GM19328 (cell line): ENCODE measurements around the gene TRIM31.

Source experiments
- ATAC-seq: cut with Tn5 transposase; IDR thresholded peaks from one replicate; pipeline ENCODE4 v1.9.1; 2021; ENCODE audit warnings: mild to moderate bottlenecking, moderate library complexity; ENCODE audit not compliant: unreplicated experiment

Gene TRIM31

DNA sequence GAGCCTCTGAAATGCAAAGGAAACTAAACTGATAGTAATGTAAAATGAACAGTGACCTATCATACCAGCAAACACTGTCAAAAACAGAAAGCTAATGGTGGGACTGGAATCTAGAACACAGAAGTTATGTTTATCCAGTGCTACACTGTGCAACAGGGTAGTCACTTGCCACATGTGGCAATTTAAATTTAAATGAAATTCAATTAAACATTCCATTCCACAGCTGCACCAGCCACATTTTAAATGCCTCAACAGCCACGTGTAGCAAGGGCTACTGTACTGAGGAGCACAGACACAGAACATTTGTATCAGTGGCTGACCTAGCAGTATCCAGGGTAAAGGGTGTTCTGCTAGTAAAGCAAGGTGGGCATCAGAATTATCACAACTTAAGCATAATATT, 57.4 kb downstream of the TRIM31 start:
- no peak for ATAC-seq

DNA sequence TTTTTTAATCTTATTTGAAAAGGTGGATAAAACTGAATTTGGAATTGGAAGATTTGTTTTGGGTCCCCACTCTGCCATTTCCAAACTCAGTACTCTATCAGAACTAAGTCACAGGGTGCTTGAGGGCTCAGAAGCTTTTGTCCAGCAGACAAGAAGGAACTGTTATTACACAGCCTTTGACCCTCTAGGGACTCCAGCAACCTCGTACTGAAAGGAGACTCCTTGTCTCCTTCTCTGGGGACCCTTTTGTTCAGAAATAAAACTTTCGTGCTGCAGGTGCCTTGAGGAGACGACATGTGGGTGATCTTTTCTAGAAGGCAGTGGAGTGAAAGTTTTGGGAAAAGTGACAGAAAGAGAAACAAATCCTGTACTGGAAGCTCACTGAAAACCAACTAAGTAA, 59.2 kb downstream of the TRIM31 start:
- no peak for ATAC-seq
